Smooth muscle cell (in vitro differentiated cells): Measurements from ENCODE around the gene TMEM44. TPM values are rescaled to one million over a fixed set of nuclear protein-coding genes. Genes with fewer than 3 reads are reported as not detected.
"Not testable (repeated sequence)": the region's sequence is repeated elsewhere in the genome, so short reads cannot be mapped to it uniquely, and the experiment has no call there.

Experiments
- DNase-seq: peaks from one replicate; lab custom pipeline; 2025; ENCODE audit not compliant: unreplicated experiment; lab: John Stamatoyannopoulos, UW
- H2AFZ ChIP-seq: fragments of 200-600 bp; sonication (generic); 2 replicates; pipeline ENCODE4 v1.6.0; 2016; ENCODE audit warnings: antibody characterized with exemption, low read depth, mild to moderate bottlenecking
- H3F3A ChIP-seq: fragments of 200-600 bp; sonication (generic); 2 replicates; pipeline ENCODE4 v1.6.0; 2017; ENCODE audit warnings: antibody characterized with exemption, low read depth
- H3K27ac ChIP-seq: fragments of 200-600 bp; sonication (generic); 2 replicates; pipeline ENCODE4 v1.5.1; 2016; ENCODE audit warnings: low read depth, mild to moderate bottlenecking
- H3K27me3 ChIP-seq: fragments of 200-600 bp; sonication (generic); 2 replicates; pipeline ENCODE4 v1.6.1; 2016; ENCODE audit warnings: low read depth, mild to moderate bottlenecking
- H3K36me3 ChIP-seq: fragments of 200-600 bp; sonication (generic); 2 replicates; pipeline ENCODE4 v1.5.1; 2016; ENCODE audit warnings: low read depth
- H3K4me1 ChIP-seq: fragments of 200-600 bp; sonication (generic); 2 replicates; pipeline ENCODE4 v1.5.1; 2016; ENCODE audit warnings: low read depth
- H3K4me2 ChIP-seq: fragments of 200-600 bp; sonication (generic); 2 replicates; pipeline ENCODE4 v1.6.0; 2016; ENCODE audit warnings: mild to moderate bottlenecking
- H3K4me3 ChIP-seq: fragments of 200-600 bp; sonication (generic); 2 replicates; pipeline ENCODE4 v1.5.1; 2016; ENCODE audit warnings: mild to moderate bottlenecking
- H3K79me2 ChIP-seq: fragments of 200-600 bp; sonication (generic); 2 replicates; pipeline ENCODE4 v1.6.0; 2016; ENCODE audit warnings: low read depth, mild to moderate bottlenecking
- H3K9ac ChIP-seq: fragments of 200-600 bp; sonication (generic); 2 replicates; pipeline ENCODE4 v1.6.0; 2016; ENCODE audit warnings: low read depth
- H3K9me3 ChIP-seq: fragments of 200-600 bp; sonication (generic); replicated peaks from 2 replicates; pipeline ENCODE4 v1.5.1; 2016; ENCODE audit warnings: low read depth
- H4K20me1 ChIP-seq: fragments of 200-600 bp; sonication (generic); 2 replicates; pipeline ENCODE4 v1.6.0; 2016; ENCODE audit warnings: low read depth
- CTCF ChIP-seq: fragments of 200-600 bp; sonication (generic); IDR thresholded peaks from 2 replicates; pipeline ENCODE4 v1.5.1; 2017; ENCODE audit warnings: borderline replicate concordance, mild to moderate bottlenecking, antibody characterized with exemption; ENCODE audit not compliant: insufficient read depth, poor library complexity, severe bottlenecking
- WGBS: methylation state at CpG from one replicate; pipeline ENCODE4 v1.1.7; 2016; ENCODE audit warnings: low lambda C conversion rate; 5-methylcytosine and 5-hydroxymethylcytosine counted together
- polyA plus RNA-seq: library from polyadenylated mRNA; unstranded; fragments of >200 nt; fragmentation: Nextera tagmentation; extraction: Ambion mirVana; gene quantifications from 2 replicates; pipeline ENCODE4 v1.2.1, GENCODE V29; 2016
- total RNA-seq: library from RNA; depleted of rRNA; stranded (reverse); fragments of >200 nt; gene quantifications from 2 replicates; pipeline ENCODE4 v1.2.3, GENCODE V29; 2014

Gene TMEM44
- total and polyA plus RNA-seq, 2 experiments from 2014 or later: 12.7 to 18.4 TPM

DNA sequence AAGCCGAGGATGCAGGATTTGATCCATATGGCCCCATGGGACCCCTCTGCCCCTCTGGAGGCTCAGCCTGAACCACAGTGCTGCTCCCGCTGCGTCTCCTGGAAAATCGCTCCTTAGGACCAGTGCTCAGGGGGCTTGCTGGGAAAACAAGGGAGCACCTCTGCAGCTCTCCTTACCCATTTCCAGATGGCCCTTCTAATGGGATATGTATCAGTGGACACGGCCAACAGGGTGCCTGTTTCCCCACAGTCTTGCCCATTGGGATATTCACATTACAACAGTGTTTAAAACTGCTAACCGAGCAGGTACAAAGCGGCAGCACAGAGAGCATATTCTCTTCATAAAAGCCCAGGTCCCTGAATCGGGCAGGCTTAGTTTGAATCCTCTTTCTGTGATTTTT lies 27.1 kb downstream of the TMEM44 start:
- Histone ChIP-seq H4K20me1 (no peaks in the 10 kb centered on the region), H3K27ac (no peak overlapping the region), H3K9me3 (no peaks in the 10 kb centered on the region), H3K36me3 (no peaks in the 10 kb centered on the region), H3K4me2 (no peak overlapping the region), H3K79me2 (no peaks in the 10 kb centered on the region), H3K9ac (no peak overlapping the region), H2AFZ (no peak overlapping the region), H3K27me3 (no peaks in the 10 kb centered on the region), H3K4me1 (no peaks in the 10 kb centered on the region), H3K4me3 (no peak overlapping the region), H3F3A (no peaks in the 10 kb centered on the region)
- TF ChIP-seq CTCF: no peak
- DNase-seq: no peak
- 82% methylated on average over 8 of the region's 8 CpGs for WGBS

GRCh38 chr3:194605314-194605713 lies 27.9 kb downstream of the TMEM44 start:
- not testable (repeated sequence) for H3K9ac ChIP-seq, DNase-seq, H4K20me1 ChIP-seq, H3K79me2 ChIP-seq, H3K9me3 ChIP-seq, H3K4me3 ChIP-seq, H3K4me2 ChIP-seq, H3K27ac ChIP-seq, H3K4me1 ChIP-seq, H3K27me3 ChIP-seq, H3K36me3 ChIP-seq, H2AFZ ChIP-seq, H3F3A ChIP-seq
- WGBS: 92% methylated on average over 7 of the region's 7 CpGs

GRCh38 chr3:194604837-194605236 lies 28.4 kb downstream of the TMEM44 start:
- Histone ChIP-seq H3K4me1 (no peaks in the 10 kb centered on the region), H3K27ac (no peak overlapping the region), H3K9ac (no peak overlapping the region), H3F3A (no peaks in the 10 kb centered on the region), H3K36me3 (no peaks in the 10 kb centered on the region), H3K9me3 (no peaks in the 10 kb centered on the region), H3K4me3 (no peak overlapping the region), H3K27me3 (no peaks in the 10 kb centered on the region), H3K79me2 (no peaks in the 10 kb centered on the region), H4K20me1 (no peaks in the 10 kb centered on the region), H3K4me2 (no peak overlapping the region), H2AFZ (no peak overlapping the region)
- DNase-seq: no peak
- 86% methylated on average over 2 of the region's 2 CpGs for WGBS
- TF ChIP-seq CTCF: peak; percentile 16

DNA sequence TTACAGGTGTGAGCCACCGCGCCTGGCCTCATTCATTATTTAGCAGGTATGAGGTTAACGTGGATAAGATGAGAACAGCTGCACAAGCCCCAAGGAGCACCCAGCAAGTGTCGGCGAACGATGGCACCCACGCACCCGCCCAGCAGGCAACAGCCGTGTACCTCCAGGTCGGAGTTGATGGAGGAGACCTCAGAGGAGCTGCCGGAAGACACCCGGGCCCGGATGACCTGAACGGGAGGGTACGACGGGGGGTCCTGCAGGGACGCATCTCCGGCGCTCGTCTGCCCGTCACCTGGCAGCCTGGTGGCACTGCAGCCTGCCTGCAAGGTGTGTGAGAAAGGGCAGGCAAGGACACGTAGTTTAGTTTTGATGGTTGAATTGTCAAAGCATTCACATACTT lies 29.1 kb downstream of the TMEM44 start:
- Histone ChIP-seq H4K20me1 (no peaks in the 10 kb centered on the region), H3K4me2 (no peak overlapping the region), H3K4me3 (no peak overlapping the region), H2AFZ (no peak overlapping the region), H3K79me2 (no peaks in the 10 kb centered on the region), H3K27me3 (no peaks in the 10 kb centered on the region), H3K36me3 (no peaks in the 10 kb centered on the region), H3K4me1 (no peaks in the 10 kb centered on the region), H3K9me3 (no peaks in the 10 kb centered on the region), H3F3A (no peaks in the 10 kb centered on the region), H3K27ac (no peak overlapping the region), H3K9ac (no peak overlapping the region)
- 95% methylated on average over 22 of the region's 22 CpGs for WGBS
- no peak for DNase-seq
- TF ChIP-seq CTCF: no peak
